Measurements from ENCODE around the gene INSRR. TPM values are rescaled to one million over a fixed set of nuclear protein-coding genes. Genes with fewer than 3 reads are reported as not detected.

Gene INSRR
- total and polyA plus RNA-seq, 2 of the 4 experiments (the other 2 are of a cell fraction) = not detected

DNA sequence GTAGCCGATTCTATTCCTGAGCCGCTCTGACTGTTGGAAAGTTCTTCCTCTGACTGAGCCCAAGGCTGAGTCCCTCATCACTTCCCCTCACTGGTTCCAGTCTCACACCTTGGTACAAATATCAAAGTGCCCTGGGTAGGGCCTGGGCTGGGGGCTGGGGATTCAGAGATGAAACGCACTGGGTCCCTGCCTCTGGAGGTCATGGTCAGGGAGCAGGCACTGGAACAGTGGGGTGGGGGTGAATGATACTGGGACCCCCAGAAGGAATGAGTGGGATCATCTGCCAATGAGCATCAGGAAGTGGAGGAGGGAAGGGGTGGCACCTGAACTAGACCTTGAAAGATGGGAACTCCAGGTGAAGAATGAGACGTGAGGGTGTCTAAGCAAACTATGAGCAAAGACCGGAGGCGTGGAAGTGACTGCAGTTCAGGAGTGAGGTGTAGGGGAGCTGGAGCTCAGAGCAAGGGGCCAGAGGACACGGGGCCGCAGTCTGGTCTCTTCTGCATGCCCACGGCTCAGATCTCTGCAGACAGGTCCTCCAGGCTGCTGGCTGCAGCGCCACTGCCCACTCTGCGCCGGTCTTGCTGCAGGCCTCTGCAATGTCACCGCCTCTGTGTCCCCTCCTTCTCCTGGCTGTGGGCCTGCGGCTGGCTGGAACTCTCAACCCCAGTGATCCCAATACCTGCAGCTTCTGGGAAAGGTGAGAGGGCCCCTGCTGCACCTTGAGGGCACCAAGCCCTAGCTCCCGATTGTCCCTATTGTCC, 44.6 kb upstream of the INSRR start (continued):
- TF ChIP-seq RCOR1 (IDR thresholded peaks at IDR 0.05; ENCODE audit: insufficient replicate concordance, low read length) = no peak
- TF ChIP-seq RAD21 (IDR thresholded peaks at IDR 0.05; ENCODE audit: low read length) = no peak
- no peak for TF ChIP-seq NFE2L2 (IDR thresholded peaks at IDR 0.05; ENCODE audit: low read depth, low read length)
- no peak for TF ChIP-seq SMC3 (IDR thresholded peaks at IDR 0.05; ENCODE audit: low read depth, low read length)
- no peak for TF ChIP-seq MAFK (IDR thresholded peaks at IDR 0.05; ENCODE audit: low read depth, low read length)
- no peak for TF ChIP-seq RFX5 (IDR thresholded peaks at IDR 0.05; ENCODE audit: low read depth, low read length)

Data from IMR-90 (cell line).